HepG2 (cell line): Measurements from ENCODE around the gene RAB34. TPM values are rescaled to one million over a fixed set of nuclear protein-coding genes. Genes with fewer than 3 reads are reported as not detected.

Experiments
- BCL6 ChIP-seq: IDR thresholded peaks from 2 replicates; pipeline ENCODE4 v1.6.1; 2016; ENCODE audit warnings: missing genetic modification reagents, missing compliant biosample characterization
- DNMT1 ChIP-seq: sonication (generic); formaldehyde crosslinking; IDR thresholded peaks from 2 replicates; pipeline ENCODE4 v1.5.1; 2020; ENCODE audit warnings: mild to moderate bottlenecking, missing genetic modification reagents
- JUND ChIP-seq: sonication (generic); formaldehyde crosslinking; IDR thresholded peaks from 2 replicates; pipeline ENCODE4 v1.8.0; 2022; ENCODE audit warnings: mild to moderate bottlenecking, missing genetic modification reagents
- NRL ChIP-seq: sonication (generic); formaldehyde crosslinking; IDR thresholded peaks from 2 replicates; pipeline ENCODE4 v1.5.0; 2020; ENCODE audit warnings: missing genetic modification reagents, mild to moderate bottlenecking, moderate library complexity, borderline replicate concordance
- POGZ ChIP-seq: sonication (generic); formaldehyde crosslinking; IDR thresholded peaks from 2 replicates; pipeline ENCODE4 v1.4.0; 2020; ENCODE audit warnings: mild to moderate bottlenecking, missing genetic modification reagents
- RELA ChIP-seq: sonication (generic); formaldehyde crosslinking; IDR thresholded peaks from 2 replicates; pipeline ENCODE4 v1.4.0; 2020; ENCODE audit warnings: missing genetic modification reagents
- TGIF2 ChIP-seq: IDR thresholded peaks from 2 replicates; pipeline ENCODE4 v1.6.1; 2016; ENCODE audit warnings: control low read depth, missing compliant biosample characterization
- THAP8 ChIP-seq: sonication (generic); formaldehyde crosslinking; IDR thresholded peaks from 2 replicates; pipeline ENCODE4 v1.5.1; 2020; ENCODE audit warnings: missing genetic modification reagents, mild to moderate bottlenecking, borderline replicate concordance
- polyA plus RNA-seq, 8 experiments: library from polyadenylated mRNA; depleted of rRNA in 3 of 8; stranded (reverse) in 7 of 8; unstranded in 1 of 8; fragments of >200 nt; fragmentation: Illumina TruSeq in 4 of 8; extraction: Trizol in 4 of 8; gene quantifications; 2 replicates each; pipeline versions ENCODE4 v1.2.1 to v1.2.3, GENCODE V29; 2011 to 2016; ENCODE audit warnings: low read depth in 4 of 8, missing spikeins in 1 of 8, mixed read lengths in 1 of 8; ENCODE audit not compliant: insufficient read depth in 1 of 8
- total RNA-seq, 5 experiments: library from RNA; depleted of rRNA; stranded (reverse); fragments of >200 nt; fragmentation: Illumina TruSeq; extraction: Trizol; gene quantifications; 2 replicates each; pipeline ENCODE4 v1.2.3, GENCODE V29; 2016; ENCODE audit warnings: low read depth in 1 of 5
- TF ChIP-seq, protein P1 (sequence below): sonication (generic); formaldehyde crosslinking; IDR thresholded peaks from 2 replicates; pipeline ENCODE4 v1.4.0; 2020; ENCODE audit warnings: mild to moderate bottlenecking, missing genetic modification reagents, borderline replicate concordance
- TF ChIP-seq, protein P2 (sequence below): conservative IDR thresholded peaks from 2 replicates; pipeline ENCODE4 v1.6.1; 2018; ENCODE audit warnings: missing genetic modification reagents
- TF ChIP-seq, protein P3 (sequence below): sonication (generic); formaldehyde crosslinking; IDR thresholded peaks from 2 replicates; pipeline ENCODE4 v1.4.0; 2020; ENCODE audit warnings: missing genetic modification reagents
- TF ChIP-seq, protein P4 (sequence below): sonication (generic); formaldehyde crosslinking; IDR thresholded peaks from 2 replicates; pipeline ENCODE4 v1.5.0; 2020; ENCODE audit warnings: mild to moderate bottlenecking, missing genetic modification reagents

Gene RAB34
- total and polyA plus RNA-seq, 2 of the 13 experiments (the other 11 are each of a cell fraction or from before 2014, with no cell fraction given) = 0.49 TPM; not detected in 1

DNA sequence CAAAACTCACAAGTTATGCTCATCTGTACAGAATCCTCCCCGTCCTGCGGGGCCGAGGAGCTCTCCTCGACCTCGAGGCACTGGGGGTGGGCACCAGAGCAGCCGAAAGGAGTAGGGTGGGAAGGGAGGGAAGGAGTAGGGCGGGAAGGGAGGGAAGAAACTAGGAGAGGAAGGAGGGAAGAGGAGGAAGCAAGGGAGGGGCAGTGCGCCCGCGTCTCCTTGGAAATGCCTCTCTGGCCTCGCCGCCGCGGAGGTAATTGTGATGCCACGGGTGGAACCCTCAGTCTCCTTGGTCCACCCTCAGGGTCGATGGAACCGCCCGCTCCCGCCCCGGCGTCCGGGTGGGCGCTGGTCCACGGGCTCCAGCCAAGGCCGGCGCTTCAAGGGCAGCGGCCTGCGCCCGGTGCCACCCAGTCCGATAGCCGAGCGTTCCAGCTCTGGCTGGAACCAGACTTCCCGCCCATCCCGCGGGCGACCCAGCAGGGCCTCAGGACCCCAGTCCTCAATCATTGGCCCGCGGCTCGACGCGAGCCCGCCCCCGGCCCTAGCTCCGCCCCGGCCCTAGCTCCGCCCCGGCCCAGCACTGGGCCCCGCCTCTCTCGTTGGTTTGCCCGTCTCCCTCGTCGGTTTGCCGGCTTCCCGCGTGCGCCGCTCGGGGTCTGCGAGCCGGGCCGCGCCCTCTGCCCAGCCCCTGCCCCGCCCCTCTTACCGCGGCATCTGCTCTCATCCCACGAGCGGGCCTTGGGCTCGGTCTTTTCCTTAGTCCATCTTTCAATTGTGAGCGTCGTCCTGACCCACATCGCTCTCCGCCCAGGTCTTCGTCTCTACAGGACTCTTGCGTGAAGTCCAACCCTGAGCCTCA is 6.6 kb downstream of the RAB34 start (continued):
- TF ChIP-seq, protein P1, sequence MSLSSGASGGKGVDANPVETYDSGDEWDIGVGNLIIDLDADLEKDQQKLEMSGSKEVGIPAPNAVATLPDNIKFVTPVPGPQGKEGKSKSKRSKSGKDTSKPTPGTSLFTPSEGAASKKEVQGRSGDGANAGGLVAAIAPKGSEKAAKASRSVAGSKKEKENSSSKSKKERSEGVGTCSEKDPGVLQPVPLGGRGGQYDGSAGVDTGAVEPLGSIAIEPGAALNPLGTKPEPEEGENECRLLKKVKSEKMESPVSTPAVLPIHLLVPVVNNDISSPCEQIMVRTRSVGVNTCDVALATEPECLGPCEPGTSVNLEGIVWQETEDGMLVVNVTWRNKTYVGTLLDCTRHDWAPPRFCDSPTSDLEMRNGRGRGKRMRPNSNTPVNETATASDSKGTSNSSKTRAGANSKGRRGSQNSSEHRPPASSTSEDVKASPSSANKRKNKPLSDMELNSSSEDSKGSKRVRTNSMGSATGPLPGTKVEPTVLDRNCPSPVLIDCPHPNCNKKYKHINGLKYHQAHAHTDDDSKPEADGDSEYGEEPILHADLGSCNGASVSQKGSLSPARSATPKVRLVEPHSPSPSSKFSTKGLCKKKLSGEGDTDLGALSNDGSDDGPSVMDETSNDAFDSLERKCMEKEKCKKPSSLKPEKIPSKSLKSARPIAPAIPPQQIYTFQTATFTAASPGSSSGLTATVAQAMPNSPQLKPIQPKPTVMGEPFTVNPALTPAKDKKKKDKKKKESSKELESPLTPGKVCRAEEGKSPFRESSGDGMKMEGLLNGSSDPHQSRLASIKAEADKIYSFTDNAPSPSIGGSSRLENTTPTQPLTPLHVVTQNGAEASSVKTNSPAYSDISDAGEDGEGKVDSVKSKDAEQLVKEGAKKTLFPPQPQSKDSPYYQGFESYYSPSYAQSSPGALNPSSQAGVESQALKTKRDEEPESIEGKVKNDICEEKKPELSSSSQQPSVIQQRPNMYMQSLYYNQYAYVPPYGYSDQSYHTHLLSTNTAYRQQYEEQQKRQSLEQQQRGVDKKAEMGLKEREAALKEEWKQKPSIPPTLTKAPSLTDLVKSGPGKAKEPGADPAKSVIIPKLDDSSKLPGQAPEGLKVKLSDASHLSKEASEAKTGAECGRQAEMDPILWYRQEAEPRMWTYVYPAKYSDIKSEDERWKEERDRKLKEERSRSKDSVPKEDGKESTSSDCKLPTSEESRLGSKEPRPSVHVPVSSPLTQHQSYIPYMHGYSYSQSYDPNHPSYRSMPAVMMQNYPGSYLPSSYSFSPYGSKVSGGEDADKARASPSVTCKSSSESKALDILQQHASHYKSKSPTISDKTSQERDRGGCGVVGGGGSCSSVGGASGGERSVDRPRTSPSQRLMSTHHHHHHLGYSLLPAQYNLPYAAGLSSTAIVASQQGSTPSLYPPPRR (CRISPR knock-in tag) = no peak
- TF ChIP-seq JUND (CRISPR knock-in tag) (no peak), RELA (CRISPR knock-in tag) (no peak), TGIF2 (CRISPR knock-in tag) (no peak), POGZ (CRISPR knock-in tag) (no peak), DNMT1 (CRISPR knock-in tag) (0 out of 2 replicates have a peak, but pooled peaks have one; percentile 34), THAP8 (CRISPR knock-in tag) (no peak), BCL6 (CRISPR knock-in tag) (no peak), NRL (CRISPR knock-in tag) (peak; percentile 88)
- TF ChIP-seq, protein P2, sequence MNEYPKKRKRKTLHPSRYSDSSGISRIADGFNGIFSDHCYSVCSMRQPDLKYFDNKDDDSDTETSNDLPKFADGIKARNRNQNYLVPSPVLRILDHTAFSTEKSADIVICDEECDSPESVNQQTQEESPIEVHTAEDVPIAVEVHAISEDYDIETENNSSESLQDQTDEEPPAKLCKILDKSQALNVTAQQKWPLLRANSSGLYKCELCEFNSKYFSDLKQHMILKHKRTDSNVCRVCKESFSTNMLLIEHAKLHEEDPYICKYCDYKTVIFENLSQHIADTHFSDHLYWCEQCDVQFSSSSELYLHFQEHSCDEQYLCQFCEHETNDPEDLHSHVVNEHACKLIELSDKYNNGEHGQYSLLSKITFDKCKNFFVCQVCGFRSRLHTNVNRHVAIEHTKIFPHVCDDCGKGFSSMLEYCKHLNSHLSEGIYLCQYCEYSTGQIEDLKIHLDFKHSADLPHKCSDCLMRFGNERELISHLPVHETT = peak; percentile 47; the same call in 1 of the 2 replicates
- TF ChIP-seq, protein P3, sequence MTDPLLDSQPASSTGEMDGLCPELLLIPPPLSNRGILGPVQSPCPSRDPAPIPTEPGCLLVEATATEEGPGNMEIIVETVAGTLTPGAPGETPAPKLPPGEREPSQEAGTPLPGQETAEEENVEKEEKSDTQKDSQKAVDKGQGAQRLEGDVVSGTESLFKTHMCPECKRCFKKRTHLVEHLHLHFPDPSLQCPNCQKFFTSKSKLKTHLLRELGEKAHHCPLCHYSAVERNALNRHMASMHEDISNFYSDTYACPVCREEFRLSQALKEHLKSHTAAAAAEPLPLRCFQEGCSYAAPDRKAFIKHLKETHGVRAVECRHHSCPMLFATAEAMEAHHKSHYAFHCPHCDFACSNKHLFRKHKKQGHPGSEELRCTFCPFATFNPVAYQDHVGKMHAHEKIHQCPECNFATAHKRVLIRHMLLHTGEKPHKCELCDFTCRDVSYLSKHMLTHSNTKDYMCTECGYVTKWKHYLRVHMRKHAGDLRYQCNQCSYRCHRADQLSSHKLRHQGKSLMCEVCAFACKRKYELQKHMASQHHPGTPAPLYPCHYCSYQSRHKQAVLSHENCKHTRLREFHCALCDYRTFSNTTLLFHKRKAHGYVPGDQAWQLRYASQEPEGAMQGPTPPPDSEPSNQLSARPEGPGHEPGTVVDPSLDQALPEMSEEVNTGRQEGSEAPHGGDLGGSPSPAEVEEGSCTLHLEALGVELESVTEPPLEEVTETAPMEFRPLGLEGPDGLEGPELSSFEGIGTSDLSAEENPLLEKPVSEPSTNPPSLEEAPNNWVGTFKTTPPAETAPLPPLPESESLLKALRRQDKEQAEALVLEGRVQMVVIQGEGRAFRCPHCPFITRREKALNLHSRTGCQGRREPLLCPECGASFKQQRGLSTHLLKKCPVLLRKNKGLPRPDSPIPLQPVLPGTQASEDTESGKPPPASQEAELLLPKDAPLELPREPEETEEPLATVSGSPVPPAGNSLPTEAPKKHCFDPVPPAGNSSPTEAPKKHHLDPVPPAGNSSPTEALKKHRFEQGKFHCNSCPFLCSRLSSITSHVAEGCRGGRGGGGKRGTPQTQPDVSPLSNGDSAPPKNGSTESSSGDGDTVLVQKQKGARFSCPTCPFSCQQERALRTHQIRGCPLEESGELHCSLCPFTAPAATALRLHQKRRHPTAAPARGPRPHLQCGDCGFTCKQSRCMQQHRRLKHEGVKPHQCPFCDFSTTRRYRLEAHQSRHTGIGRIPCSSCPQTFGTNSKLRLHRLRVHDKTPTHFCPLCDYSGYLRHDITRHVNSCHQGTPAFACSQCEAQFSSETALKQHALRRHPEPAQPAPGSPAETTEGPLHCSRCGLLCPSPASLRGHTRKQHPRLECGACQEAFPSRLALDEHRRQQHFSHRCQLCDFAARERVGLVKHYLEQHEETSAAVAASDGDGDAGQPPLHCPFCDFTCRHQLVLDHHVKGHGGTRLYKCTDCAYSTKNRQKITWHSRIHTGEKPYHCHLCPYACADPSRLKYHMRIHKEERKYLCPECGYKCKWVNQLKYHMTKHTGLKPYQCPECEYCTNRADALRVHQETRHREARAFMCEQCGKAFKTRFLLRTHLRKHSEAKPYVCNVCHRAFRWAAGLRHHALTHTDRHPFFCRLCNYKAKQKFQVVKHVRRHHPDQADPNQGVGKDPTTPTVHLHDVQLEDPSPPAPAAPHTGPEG (CRISPR knock-in tag) = peak; percentile 62
- TF ChIP-seq, protein P4, sequence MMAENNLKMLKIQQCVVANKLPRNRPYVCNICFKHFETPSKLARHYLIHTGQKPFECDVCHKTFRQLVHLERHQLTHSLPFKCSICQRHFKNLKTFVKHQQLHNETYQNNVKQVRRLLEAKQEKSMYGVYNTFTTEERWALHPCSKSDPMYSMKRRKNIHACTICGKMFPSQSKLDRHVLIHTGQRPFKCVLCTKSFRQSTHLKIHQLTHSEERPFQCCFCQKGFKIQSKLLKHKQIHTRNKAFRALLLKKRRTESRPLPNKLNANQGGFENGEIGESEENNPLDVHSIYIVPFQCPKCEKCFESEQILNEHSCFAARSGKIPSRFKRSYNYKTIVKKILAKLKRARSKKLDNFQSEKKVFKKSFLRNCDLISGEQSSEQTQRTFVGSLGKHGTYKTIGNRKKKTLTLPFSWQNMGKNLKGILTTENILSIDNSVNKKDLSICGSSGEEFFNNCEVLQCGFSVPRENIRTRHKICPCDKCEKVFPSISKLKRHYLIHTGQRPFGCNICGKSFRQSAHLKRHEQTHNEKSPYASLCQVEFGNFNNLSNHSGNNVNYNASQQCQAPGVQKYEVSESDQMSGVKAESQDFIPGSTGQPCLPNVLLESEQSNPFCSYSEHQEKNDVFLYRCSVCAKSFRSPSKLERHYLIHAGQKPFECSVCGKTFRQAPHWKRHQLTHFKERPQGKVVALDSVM (CRISPR knock-in tag) = no peak; the same call in 1 of the 2 replicates
